Measurements from ENCODE around the gene OR4K1.
"Not testable (repeated sequence)": the region's sequence is repeated elsewhere in the genome, so short reads cannot be mapped to it uniquely, and the experiment has no call there.

OR4K1 gene, protein sequence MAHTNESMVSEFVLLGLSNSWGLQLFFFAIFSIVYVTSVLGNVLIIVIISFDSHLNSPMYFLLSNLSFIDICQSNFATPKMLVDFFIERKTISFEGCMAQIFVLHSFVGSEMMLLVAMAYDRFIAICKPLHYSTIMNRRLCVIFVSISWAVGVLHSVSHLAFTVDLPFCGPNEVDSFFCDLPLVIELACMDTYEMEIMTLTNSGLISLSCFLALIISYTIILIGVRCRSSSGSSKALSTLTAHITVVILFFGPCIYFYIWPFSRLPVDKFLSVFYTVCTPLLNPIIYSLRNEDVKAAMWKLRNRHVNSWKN

DNA sequence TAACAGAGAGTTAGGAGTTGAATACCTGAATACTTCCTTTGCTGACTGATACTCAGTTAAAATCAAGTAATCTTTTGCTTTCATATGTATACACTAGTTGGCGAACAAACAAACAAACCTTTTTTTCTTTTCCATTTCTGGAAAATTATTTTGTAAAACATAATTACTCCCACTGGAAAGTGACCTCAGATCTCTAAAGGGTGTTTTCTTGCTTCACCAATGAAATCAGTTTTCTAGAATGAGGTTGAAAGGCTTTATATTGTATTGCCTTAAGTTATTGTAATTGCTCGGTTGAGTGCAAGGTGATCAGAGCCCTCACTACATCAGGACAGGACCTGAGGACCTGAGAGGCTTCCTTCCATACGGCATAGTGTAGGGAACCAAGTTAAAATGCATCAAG lies at the start of gene OR4K1:
Gene OR4K1 (plus strand): TSS at position 301 of the 400 bp plus-strand sequence. CDS start 4,750 bp downstream, outside the sequence.
- DNase-seq: no peak

DNA sequence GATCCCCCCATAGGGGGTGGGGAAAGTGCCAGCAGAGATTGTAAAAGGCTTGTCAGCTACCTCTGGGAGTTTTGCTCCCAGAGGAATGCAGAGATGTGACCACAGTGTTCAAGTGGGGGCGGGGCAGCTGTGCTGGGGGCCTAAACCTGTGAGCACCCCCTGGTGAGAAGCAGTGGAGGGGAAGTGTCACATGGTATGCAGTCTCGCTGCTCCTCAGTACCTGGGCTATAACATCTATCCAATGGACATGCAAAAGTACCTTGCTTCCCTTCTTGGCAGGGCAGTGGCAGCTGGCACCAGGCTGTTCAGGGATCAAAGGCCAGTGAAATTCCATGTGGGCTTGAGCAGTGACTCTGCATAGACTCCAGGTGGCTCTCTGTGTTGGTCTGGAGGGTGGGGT lies 35.4 kb upstream of the OR4K1 start:
- DNase-seq: no peak

DNA sequence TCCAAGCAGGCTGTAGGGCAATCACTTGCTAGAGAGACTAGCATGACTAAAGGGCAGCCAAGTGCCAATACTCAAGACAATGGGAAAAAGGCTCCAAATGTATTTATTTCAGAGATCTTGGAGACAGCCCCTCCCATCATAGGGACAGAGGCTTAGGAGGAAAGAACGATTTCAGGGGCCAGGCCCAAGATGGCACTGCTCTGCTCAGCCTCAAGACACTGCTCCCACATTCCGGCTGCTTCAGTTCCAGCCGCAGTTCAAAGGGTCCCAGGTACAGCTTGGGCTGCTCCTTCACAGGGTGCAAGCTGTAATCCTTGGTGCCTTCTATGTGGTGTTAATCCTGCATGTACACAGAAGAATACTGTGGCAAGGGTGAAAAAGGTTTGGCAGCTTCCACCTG lies 29.7 kb upstream of the OR4K1 start:
- no peak for DNase-seq

DNA sequence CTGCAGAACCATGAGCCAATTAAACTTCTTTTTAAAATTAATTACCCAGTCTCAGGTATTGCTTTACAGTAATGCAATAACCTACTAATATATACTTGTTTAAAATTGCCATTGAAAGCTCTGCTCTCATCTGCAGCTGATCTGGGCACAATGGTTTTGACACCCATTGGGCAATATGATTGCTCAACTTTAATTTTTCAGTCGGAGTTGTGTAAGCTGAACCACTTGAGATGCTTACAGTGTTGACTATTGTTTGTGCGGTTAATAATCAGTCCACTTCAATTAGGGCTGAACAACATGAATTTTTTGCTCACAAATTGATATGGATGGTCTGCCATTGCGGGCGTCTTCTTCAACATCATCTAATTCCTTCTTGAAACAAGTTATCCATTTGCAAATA lies 28.3 kb upstream of the OR4K1 start:
- DNase-seq: no peak

DNA sequence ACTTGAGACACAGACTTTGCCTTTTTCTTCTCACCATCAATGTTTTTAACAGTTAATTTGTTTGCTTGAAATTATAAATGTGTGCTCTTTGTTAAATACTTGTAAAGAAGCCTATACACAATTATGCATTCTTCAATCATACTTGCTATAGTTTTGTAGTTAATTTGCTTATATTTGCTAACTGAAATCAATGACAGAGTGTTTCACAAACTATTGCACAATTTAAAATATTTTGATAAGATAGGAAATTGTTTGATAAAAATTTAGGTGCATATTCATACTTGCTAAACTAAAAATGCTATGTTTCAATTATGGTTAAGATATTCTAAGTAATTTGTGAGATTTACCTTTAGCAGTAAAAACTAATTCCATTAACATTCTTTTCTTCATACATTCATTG lies 24.1 kb upstream of the OR4K1 start:
- DNase-seq: no peak

DNA sequence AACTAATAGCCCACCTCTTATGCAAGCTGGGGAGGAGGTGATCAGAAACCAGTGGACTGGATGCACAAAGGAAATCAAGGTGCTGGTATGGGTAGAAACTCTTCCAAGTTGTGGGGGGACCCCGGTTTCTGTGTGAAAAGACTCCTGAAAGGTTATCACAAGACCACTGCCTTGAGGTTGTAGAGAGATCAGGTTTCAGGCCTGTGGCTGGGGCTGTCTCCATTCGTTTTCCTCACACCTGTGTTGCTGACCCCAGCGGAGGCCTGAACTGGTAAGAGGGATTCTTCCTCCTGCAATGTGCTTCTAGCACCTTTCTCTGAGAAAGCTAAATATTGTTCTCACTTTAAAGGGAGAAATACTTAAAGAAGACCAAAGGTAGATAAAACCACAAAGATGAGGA lies 19.6 kb upstream of the OR4K1 start:
- DNase-seq: no peak

DNA sequence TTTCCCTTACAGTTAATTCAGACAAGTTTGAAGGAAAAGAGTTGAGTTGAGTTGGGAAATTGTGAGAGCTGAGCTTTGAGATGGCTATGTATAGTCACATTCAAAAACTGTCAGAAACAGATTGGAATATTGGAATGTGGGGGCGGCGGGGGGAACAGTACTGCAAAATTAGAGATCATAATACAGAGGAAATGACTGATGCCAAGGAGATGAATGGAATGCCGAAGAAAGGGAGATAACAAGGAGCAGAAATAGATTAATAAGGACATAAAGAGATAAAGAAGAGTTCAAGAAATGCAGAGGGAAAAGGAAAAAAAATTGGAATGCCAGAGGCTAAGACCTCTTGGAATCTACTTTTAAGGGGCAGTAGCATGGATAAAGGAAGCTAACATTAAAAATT lies 13.5 kb upstream of the OR4K1 start:
- DNase-seq: no peak

DNA sequence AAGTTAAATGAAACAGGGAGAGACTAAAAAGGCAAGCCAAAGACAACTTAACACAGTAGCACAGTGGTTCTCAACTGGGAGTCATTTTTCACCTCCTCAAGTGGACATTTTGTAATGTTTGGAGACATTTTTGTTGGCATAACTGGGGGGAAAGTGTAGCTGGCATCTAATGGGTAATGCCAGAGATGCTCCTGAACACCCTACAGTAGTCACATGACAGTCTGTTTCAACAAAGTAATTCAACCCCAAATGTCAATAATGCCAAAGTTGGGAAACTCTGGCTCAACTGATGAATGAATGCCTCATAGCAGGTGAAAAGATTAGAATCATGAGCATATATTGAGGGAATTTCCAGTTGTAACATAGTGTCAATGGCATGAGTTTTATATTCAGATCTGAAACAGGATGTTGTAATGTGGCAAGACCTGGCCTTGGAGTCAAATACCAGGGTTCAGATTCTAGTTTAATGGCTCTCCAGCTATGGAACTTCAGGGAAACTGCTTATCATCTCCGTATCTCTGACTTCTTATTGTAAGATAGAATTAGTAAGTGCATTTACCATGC lies 12.7 kb upstream of the OR4K1 start:
- no peak for DNase-seq

DNA sequence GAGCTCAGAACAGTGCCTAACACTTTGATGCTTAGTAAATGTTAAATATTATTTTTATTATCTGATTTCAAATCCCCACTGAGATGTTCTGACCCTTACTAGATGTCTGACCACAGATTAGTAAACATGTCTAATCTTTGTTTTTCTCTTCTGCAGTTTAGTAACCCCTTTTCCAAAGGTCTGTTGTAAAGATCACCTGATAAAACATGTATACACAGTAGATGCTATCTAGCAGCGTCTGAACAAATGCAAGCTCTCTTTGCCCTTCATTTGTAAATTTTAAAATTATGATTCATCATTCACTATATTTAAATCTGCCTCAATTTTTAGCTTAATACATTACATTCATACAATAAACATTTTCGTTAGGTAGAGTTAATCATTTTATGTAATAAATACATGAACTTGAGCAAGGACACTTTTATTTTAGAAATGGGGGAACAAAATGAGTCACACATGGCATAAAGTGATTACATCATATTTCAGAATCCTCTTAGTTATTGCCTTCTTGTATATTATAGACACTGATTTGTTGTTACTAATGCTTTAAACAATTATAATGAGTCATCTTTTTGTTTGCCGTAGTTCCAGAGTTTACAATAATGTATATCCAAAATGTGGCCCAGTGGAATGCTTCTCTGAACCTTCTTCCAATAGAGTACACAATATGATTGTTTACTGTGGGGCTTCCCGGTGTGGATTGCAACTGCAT lies 12.0 kb upstream of the OR4K1 start:
- DNase-seq: no peak

DNA sequence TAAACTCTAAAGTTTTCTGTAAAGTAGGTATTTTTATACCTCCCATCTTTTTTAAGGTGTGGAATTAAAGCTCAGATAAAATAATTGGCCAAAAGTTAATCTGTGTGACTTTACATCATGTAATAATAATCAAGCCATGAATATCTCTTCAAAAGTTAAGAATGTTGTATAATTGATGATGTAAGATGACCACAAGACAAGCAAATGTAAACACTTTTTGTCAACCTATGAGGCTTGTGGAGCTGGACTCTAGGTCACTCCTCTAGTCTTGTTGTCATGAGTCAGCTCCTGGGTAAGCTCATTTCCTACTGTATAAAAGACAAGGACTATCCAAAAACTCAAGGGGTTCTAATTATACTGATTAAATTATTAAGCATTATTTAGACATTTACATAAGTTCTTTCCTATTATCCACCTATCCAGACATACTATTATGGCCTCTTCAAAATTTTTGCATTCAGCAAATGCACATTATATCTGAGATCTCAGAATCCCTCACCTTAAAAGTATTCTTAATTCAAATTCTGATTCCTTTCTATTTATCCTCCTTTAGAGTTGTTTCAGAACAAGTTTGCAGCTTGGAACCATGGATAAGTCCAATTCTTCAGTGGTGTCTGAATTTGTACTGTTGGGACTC lies 10.6 kb upstream of the OR4K1 start, which contains the start of gene OR4K5:
Gene OR4K5 (plus strand): TSS at position 587 of the 637 bp plus-strand sequence. CDS start 0 bp downstream, at position 587.
- DNase-seq: no peak

DNA sequence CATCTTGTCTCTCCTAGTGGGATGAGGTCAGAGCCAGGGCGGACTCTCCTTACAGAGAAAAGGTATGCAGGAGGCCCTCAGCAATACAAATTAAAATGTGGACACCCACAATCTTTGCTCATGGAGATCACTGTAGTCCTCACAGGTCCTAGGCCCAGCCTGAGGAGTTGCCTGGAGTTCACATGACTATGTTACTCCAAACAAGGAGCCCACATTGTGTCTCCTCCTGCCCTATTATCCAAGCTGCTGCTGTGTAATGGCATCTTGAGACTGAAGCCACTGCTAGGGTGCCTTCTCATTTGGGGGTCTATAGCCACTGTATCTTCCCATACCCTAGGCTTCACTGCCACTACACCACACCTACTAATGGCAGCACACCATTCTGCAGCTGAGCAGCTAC lies 11.0 kb downstream of the OR4K1 start:
- DNase-seq: no peak

DNA sequence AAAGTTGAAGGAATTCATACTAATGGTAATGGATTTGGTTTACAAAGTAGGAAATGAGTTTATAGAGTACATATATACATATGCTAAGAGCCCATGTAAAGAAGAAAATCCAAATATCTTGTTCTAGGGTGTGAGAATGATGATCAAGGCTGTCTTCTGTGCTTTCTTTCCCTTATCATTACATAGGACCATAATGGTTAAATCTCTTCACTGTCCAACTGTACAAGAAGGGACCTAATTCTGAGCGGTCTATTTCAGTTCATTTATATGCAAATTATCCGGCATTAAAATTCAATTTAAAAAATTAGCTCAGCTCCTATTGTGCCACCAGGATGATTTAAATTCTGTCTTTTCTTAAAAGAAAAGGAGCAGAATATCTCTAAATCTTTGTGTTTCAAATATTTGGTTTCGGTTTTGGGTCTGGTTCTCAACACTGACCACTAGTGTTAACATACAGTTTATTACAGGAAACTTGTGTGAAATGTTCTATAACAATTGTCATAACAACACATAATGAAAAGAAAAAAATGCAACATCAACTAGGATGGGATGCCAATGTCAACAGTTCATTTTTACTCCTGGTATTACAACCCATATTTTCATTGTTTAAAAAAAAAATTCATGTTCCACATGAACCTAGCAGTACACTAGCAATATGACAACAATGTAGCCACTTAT lies 16.8 kb downstream of the OR4K1 start:
- DNase-seq: no peak

DNA sequence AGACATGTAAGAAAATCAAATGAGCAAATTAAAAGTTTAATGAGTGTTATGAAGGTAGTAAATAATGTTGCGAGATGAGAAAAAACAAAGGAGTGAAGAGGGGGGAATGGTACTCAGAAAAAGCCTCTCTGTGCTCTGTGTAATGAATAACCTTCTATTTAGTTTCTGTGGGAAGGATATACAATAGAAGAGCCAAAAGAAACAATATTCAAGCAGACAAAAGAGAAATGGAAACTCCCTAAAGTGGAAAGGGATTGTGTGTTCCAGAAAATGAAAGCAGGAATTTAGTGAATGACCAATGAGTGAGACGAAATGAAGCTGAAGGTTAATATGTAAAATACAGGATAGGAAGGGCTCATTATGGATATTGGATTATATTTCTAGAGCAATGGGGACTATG lies 18.5 kb downstream of the OR4K1 start:
- no peak for DNase-seq

DNA sequence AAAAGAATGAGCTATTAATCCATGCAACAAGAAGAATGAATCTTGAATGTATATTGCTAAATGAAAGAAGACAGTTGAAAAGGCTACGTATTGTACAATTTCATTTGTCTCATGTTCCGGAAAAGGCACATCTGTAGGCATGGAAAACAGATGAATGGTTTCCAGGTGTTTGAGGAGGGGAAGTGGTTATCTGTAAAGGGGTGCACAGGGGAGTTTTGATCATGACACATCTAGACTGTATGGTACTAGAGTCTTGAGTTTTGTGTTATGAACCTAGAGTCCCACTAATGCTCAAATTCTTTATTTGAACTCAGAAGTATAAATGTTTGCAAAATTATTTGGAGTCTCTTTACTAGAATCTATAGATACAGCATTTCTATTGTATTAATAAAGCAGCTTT lies 39.0 kb downstream of the OR4K1 start:
- not testable (repeated sequence) for DNase-seq

DNA sequence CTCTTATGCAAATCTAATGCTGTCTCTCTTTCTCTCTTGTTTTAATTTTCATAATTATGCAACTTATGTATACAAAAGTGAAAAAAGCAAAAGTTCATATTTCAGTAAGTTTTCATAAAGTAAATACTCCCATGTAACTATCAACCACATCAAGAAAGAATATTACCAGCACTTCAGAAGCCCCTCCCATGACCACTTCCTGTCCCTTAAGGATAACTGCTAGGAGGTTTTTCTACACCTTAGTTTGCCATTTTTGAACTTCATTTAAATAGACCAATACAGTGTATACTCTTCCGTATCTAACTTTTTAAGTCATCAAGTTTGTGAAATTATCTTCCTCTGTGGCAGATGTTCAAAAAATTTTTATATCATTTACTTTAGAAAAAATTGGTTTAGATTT lies 44.1 kb downstream of the OR4K1 start:
- no peak for DNase-seq

DNA sequence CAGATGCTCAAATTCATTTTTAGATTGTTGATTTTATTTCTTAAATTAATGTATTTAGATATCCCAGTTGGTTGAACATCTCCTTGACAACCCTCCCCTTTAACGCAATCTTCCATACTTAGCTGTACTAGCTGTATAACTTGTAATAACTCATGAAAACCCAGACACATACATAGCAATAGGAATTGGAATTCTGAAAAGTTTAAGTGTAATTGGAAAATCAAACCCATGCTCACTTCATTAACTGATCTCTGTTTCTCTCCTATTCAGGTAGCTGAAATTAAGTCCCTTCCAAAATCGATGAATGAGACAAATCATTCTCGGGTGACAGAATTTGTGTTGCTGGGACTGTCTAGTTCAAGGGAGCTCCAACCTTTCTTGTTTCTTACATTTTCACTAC lies 44.6 kb downstream of the OR4K1 start, which contains the start of gene OR4K15:
Gene OR4K15 (plus strand): TSS at position 301 of the 400 bp plus-strand sequence. CDS start 0 bp downstream, at position 301.
- DNase-seq: no peak

Data from activated CD4-positive, alpha-beta T cell treated with anti-CD3 and anti-CD28 coated beads for 48 hours (primary cell).